B cell (primary cell): ENCODE data around the gene NDUFAF7. TPM values are rescaled to one million over a fixed set of nuclear protein-coding genes. Genes with fewer than 3 reads are reported as not detected.

Source experiments
- ATAC-seq: fragments of 200-7000 bp; cut with Tn5 transposase; one replicate; pipeline ENCODE4 v1.10.0; 2021; ENCODE audit warnings: low read depth, mild to moderate bottlenecking, moderate number of reproducible peaks, moderate library complexity
- CTCF ChIA-PET: fragments of 350-600 bp; sonication (Branson Sonifier 250); formaldehyde crosslinking; loops from one replicate; lab custom pipeline; 2021; ENCODE audit warnings: antibody characterized with exemption, inconsistent platforms; lab: Charles Lee
- POLR2A ChIA-PET: fragments of 350-600 bp; sonication (Branson Sonifier 250); formaldehyde crosslinking; loops from one replicate; lab custom pipeline; 2021; ENCODE audit warnings: antibody characterized with exemption; lab: Charles Lee
- DNase-seq: peaks from one replicate; pipeline ENCODE4 v3.0.0; 2013
- H2AFZ ChIP-seq: 2 replicates; pipeline ENCODE4 v1.6.1; 2012; ENCODE audit warnings: mild to moderate bottlenecking, low read depth, low read length; ENCODE audit not compliant: insufficient read depth, poor library complexity, severe bottlenecking
- H3K27ac ChIP-seq, 2 donors: 1 replicate in 1 of 2; 2 replicates in 1 of 2; pipeline ENCODE4 v1.5.1; 2012 to 2013; ENCODE audit warnings: low read length in 2 of 2, mild to moderate bottlenecking in 2 of 2, moderate library complexity in 1 of 2
- H3K27me3 ChIP-seq, 4 experiments: fragments of 200-600 bp in 1 of 4; sonication (generic) in 1 of 4; replicated peaks in 1 of 4; 1 replicate in 2 of 4; 2 replicates in 2 of 4; pipeline versions ENCODE4 v1.6.1 to v1.7.0; 2013 to 2016; ENCODE audit warnings: low read length in 3 of 4, mild to moderate bottlenecking in 2 of 4, mixed read lengths in 1 of 4, moderate library complexity in 1 of 4; ENCODE audit not compliant: insufficient read depth in 4 of 4, control insufficient read depth in 3 of 4; ENCODE audit errors: control extremely low read depth in 1 of 4
- H3K36me3 ChIP-seq, 2 experiments: replicated peaks in 1 of 2; 1 replicate in 1 of 2; 2 replicates in 1 of 2; pipeline versions ENCODE4 v1.6.1 to v1.7.1; 2013; ENCODE audit warnings: low read length in 1 of 2; ENCODE audit not compliant: insufficient read depth in 2 of 2, control insufficient read depth in 1 of 2; ENCODE audit errors: control extremely low read depth in 1 of 2, extremely low read depth in 1 of 2
- H3K4me1 ChIP-seq, 2 donors: fragments of 200-600 bp in 1 of 2; sonication (generic) in 1 of 2; 1 replicate in 1 of 2; 2 replicates in 1 of 2; pipeline versions ENCODE4 v1.5.1 to v1.6.1; 2013 to 2017; ENCODE audit warnings: low read length in 2 of 2; ENCODE audit not compliant: control insufficient read depth in 2 of 2, insufficient read depth in 2 of 2
- H3K4me2 ChIP-seq: replicated peaks from 2 replicates; pipeline ENCODE3; 2012; ENCODE audit warnings: mild to moderate bottlenecking, low read depth, low read length; ENCODE audit not compliant: poor library complexity, severe bottlenecking
- H3K4me3 ChIP-seq, 5 experiments: fragments of 200-600 bp in 1 of 5; sonication (generic) in 1 of 5; 1 replicate in 3 of 5; 2 replicates in 2 of 5; pipeline versions ENCODE4 v1.5.1 to v1.7.0; 2011 to 2016; ENCODE audit warnings: low read length in 4 of 5, mild to moderate bottlenecking in 4 of 5, low read depth in 2 of 5, control low read depth in 1 of 5, moderate library complexity in 1 of 5; ENCODE audit not compliant: insufficient read depth in 1 of 5; ENCODE audit errors: control extremely low read depth in 1 of 5, extremely low read depth in 1 of 5
- H3K79me2 ChIP-seq: fragments of 200-600 bp; sonication (generic); one replicate; pipeline ENCODE4 v1.6.0; 2016; ENCODE audit warnings: low read length; ENCODE audit not compliant: control insufficient read depth, insufficient read depth
- H3K9ac ChIP-seq: fragments of 200-600 bp; sonication (generic); 2 replicates; pipeline ENCODE4 v1.6.1; 2017; ENCODE audit warnings: mild to moderate bottlenecking, low read length, moderate library complexity
- H3K9me3 ChIP-seq, 3 donors: one replicate each; pipeline versions ENCODE4 v1.6.1 to v1.7.1; 2013; ENCODE audit warnings: low read length in 2 of 3; ENCODE audit not compliant: control insufficient read depth in 2 of 3, insufficient read depth in 1 of 3; ENCODE audit errors: control extremely low read depth in 1 of 3
- H4K20me1 ChIP-seq: 2 replicates; pipeline ENCODE4 v1.6.0; 2012; ENCODE audit warnings: mild to moderate bottlenecking, low read length; ENCODE audit not compliant: insufficient read depth, control insufficient read depth, poor library complexity, severe bottlenecking
- H3K27ac Mint-ChIP-seq: one replicate; pipeline ENCODE4 v1.8.0; 2021; ENCODE audit warnings: mixed read lengths
- H3K27me3 Mint-ChIP-seq: one replicate; pipeline ENCODE4 v1.8.0; 2021; ENCODE audit warnings: mixed read lengths
- H3K4me1 Mint-ChIP-seq: one replicate; pipeline ENCODE4 v1.8.0; 2021; ENCODE audit warnings: mixed read lengths
- H3K4me3 Mint-ChIP-seq: one replicate; pipeline ENCODE4 v1.8.0; 2021; ENCODE audit warnings: mixed read lengths
- H3K9me3 Mint-ChIP-seq: one replicate; pipeline ENCODE4 v1.8.0; 2022; ENCODE audit warnings: mixed read lengths; ENCODE audit not compliant: insufficient read depth
- CTCF ChIP-seq: fragments of 200-600 bp; IDR thresholded peaks from one replicate; pipeline ENCODE4 v1.8.0; 2022; ENCODE audit warnings: antibody characterized with exemption, mild to moderate bottlenecking
- EZH2 ChIP-seq: IDR thresholded peaks from 2 replicates; pipeline ENCODE4 v1.6.1; 2012; ENCODE audit warnings: borderline replicate concordance, low read depth, mild to moderate bottlenecking, moderate library complexity, low read length; ENCODE audit not compliant: insufficient read depth, poor library complexity, severe bottlenecking
- WGBS: methylation state at CpG from one replicate; pipeline ENCODE4 v1.1.5; 2013; ENCODE audit warnings: missing lambda C conversion rate; ENCODE audit not compliant: insufficient coverage; 5-methylcytosine and 5-hydroxymethylcytosine counted together
- intact Hi-C: fragments of 100-400 bp; cut with micrococcal nuclease; formaldehyde crosslinking; loops from one replicate; pipeline ENCODE4 v1.10.0; 2022
- polyA plus RNA-seq: library from polyadenylated mRNA; depleted of rRNA; stranded (reverse); fragments of >200 nt; gene quantifications from 2 replicates; pipeline ENCODE4 v1.2.3, GENCODE V29; 2012
- total RNA-seq, 2 donors: library from RNA; stranded (reverse); fragments of 120-200 nt in 1 of 2; gene quantifications; 1 replicate in 1 of 2; 2 replicates in 1 of 2; pipeline versions ENCODE4 v1.2.3 to v1.2.4, GENCODE V29; 2013 to 2022

NDUFAF7 gene
- total and polyA plus RNA-seq, 2 donors (not counting 1 experiment from before 2014, with no cell fraction given), result 12.2 to 35.4 TPM

- intact Hi-C loops, result no loop called here
- Mint-ChIP-seq H3K27ac (peak overlapping the region; percentile 32), H3K4me3 (no peak overlapping the region), H3K9me3 (no peaks in the 10 kb centered on the region), H3K4me1 (no peaks in the 10 kb centered on the region), H3K27me3 (no peaks in the 10 kb centered on the region)
- H3K79me2 ChIP-seq, result no peaks in the 10 kb centered on the region
- H3K27ac ChIP-seq, result no peak overlapping the region
- TF ChIP-seq CTCF, result no peak
- TF ChIP-seq EZH2, result no peak
- no peak overlapping the region for H3K9ac ChIP-seq
- H2AFZ ChIP-seq, result no peak overlapping the region
- no peak overlapping the region for H3K4me2 ChIP-seq
- H3K27me3 ChIP-seq, result no peaks in the 10 kb centered on the region
- H3K4me1 ChIP-seq, result no peaks in the 10 kb centered on the region
- H3K9me3 ChIP-seq, result no peaks in the 10 kb centered on the region
- no CpG with 5 or more reads among the region's 1 CpG for WGBS
- H3K4me3 ChIP-seq, result no peak overlapping the region
- CTCF ChIA-PET, result interaction anchor here (0.5 kb wide), 1 partner anchor 902 kb away, joined by 4 read pairs; no protein-coding TSS in a partner anchor
- no peak for DNase-seq
- peaks cover 18 to 72% of the 10 kb centered on the region in 2 experiments for H3K36me3 ChIP-seq
- no peaks in the 10 kb centered on the region for H4K20me1 ChIP-seq
- POLR2A ChIA-PET, result no interaction called here
- no peak for ATAC-seq
Observed at GRCh38 chr2:37215250-37215649, 16.2 kb upstream of the NDUFAF7 start.

- Histone ChIP-seq H3K36me3 (peaks cover 10 to 65% of the 10 kb centered on the region in 2 experiments), H3K79me2 (peaks cover 15% of the 10 kb centered on the region)
- POLR2A ChIA-PET, result interaction anchor here (0.6 kb wide), 1 partner anchor 28 kb away, joined by 9 read pairs; no protein-coding TSS in a partner anchor
Observed at GRCh38 chr2:37219046-37219445, 12.4 kb upstream of the NDUFAF7 start.

More at GRCh38 chr2:37219046-37219445, 12.4 kb upstream of the NDUFAF7 start:
- H3K27me3 Mint-ChIP-seq, result no peaks in the 10 kb centered on the region
- no peak for ATAC-seq
- CTCF ChIA-PET, result interaction anchor here (1.0 kb wide), 1 partner anchor 1466 kb away, joined by 3 read pairs; no protein-coding TSS in a partner anchor
- Histone ChIP-seq H2AFZ (no peak overlapping the region), H3K9ac (no peak overlapping the region), H3K27me3 (no peaks in the 10 kb centered on the region), H3K4me2 (no peak overlapping the region), H3K4me1 (no peaks in the 10 kb centered on the region), H3K9me3 (no peaks in the 10 kb centered on the region), H4K20me1 (no peaks in the 10 kb centered on the region), H3K4me3 (no peak overlapping the region), H3K27ac (no peak overlapping the region)
- H3K4me3 Mint-ChIP-seq, result no peak overlapping the region
- no peak for TF ChIP-seq CTCF
- no peak for TF ChIP-seq EZH2
- H3K9me3 Mint-ChIP-seq, result no peaks in the 10 kb centered on the region
- no peak for DNase-seq
- intact Hi-C loops, result no loop called here
- H3K27ac Mint-ChIP-seq, result no peak overlapping the region
- WGBS, result 100% methylated on average over 2 of the region's 4 CpGs
- peaks cover 5% of the 10 kb centered on the region for H3K4me1 Mint-ChIP-seq
